ENCODE measurements around the gene ANKRD30A.
"Not testable (repeated sequence)": the region's sequence is repeated elsewhere in the genome, so short reads cannot be mapped to it uniquely, and the experiment has no call there.

Gene ANKRD30A

DNA sequence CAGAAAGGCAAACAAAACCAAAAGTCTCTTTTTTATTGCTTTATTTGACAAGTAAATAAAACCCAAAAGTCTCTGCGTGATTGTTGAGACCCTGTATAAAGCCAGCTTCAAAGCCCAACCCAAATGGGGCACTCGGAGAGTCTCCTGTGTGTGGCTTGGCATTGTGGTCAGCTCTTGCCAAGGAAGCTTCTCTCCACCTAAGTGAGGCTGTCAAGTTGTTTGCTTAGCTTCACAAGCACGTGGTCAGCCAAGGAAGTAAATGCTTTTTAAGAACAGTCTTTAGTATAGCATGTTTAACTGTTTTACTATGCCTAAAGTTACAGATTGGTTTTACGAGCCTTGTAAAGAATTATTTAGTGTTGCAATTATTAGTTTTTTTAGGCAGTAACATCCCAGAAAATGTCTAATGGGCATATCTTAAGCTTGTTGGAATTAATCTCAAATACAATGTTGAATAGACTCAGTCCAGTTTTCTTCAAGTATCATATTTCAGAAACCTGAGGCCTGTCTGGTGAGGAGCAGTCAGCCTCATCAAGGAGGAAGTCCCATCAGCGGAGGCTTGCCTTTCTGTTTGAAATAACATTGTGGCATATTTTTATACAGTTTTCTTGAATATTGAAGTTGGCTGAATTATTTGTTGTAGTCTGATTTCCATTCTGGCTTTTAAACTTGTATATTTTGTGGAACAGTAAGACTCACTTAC is 144.3 kb downstream of the ANKRD30A start:
- DNase-seq, result no peak

DNA sequence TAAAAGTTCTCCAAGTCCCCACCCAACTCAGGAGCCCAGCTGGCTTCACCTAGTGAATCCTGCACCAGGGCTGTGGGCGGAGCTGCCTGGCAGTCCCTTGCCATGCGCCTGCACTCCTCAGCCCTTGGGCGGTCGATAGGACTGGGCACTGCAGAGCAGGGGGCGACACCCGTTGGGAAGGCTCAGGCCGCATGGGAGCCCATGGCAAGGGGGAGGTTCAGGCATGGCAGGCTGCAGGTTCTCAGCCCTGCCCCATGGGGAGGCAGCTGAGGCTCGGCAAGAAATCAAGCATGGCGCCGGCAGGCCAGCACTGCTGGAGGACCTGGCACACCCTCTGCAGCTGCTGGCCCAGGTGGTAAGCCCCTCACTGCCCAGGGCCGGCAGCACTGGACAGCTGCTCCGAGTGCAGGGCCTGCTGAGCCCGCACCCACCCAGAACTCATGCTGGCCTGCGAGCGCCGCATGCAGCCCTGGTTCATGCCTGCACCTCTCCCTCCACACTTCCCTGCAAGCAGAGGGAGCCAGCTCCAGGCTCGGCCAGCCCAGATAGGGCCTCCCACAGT is 149.9 kb downstream of the ANKRD30A start:
- no peak for DNase-seq

DNA sequence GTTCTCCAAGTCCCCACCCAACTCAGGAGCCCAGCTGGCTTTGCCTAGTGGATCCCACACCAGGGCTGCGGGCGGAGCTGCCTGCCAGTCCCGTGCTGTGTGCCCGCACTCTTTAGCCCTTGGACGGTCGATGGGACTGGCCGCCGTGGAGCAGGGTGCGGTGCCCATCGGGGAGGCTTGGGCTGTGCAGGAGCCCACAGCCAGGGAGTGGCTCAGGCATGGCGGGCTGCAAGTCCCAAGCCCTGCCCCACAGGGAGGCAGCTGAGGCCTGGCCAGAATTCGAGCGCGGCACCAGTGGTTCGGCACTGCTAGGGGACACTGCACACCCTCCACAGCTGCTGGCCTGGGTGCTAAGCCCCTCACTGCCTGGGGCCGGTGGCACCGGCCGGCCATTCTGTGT is 159.7 kb downstream of the ANKRD30A start:
- DNase-seq, result no peak

DNA sequence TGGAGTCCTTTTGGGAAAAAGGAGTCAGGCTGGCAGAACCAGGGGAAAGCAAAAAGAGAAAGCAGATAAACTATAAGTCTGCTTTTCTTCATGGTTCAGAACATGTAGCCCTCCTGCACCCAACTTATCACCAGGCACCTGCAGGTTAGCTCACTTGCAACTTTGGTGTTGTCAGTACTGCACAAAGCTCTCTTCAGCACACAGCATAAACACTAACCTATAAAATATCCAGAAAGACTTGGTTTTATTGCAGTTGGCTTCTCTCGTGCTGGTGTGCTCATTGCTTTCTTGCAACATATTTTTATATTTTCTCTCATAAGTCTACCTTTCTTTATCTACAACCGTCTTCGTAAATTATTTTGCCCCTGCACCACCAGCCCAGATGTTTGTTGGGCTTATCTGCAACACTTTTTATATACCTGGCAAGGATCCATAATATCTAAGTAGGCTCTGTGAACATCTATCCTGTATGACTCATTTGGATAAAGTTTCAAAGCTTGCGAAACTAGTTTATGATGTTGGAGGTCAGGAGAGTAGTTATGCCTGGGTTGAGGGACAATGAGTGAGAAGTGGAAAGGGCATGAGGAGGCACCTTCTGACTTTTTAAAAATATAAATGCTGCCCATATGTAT is 164.6 kb downstream of the ANKRD30A start:
- no peak for DNase-seq

DNA sequence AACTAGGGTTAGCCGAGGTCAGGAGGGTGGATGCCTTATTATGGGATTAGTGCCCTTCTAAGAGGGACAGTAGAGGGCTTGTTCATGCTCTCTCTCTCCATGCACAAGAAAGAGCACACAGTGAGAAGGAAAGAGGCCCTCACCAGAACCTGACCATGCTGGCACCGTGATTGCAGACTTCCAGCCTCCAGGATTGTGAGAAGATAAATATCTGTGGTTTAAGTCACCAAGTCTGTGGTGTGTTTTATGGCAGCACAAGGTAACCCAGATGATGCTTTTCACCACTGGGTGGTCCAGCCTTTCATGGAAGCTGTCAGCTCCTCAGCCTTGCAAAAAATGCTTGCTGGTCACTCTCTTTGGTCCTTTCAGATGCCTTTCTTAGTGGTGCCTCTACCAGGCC is 175.9 kb downstream of the ANKRD30A start:
- no peak for DNase-seq

DNA sequence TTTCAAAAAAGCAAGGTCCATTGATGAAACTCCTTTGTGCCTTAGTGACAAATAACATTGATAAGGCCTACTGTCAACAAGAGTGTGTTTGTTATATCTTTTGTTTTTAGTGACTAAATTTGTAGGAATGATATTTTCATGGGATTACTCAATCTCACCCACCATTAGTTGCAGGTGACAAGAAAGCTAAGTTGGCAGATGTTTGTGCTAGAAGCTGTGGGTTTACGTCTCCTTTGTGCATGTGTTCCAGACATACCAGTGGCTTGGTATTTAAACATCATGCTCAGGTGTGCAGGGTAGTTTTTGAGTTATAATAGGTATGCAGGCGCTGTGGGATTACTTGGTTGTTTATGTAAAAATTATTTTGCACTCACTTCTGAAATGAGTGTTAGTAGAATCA is 178.6 kb downstream of the ANKRD30A start:
- DNase-seq, result no peak

DNA sequence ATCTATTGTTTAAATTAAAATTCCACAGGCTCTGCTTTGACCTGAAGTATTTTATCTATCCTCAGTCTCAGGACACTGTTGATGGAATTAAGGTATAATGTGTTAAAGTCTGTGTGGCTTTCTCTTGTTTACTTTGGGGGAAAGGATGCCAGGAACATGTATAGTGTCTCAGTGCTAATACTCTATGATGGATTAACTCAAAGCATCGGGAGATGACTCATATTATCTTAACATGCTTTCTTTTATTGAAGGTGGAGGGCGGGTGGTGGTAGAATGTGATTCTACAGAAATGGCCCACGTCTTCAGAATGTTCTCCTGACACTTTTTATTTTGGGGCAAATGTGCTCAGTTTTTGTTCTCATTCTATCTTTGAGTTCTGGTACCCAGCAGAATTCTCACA is 189.0 kb downstream of the ANKRD30A start:
- no peak for DNase-seq

DNA sequence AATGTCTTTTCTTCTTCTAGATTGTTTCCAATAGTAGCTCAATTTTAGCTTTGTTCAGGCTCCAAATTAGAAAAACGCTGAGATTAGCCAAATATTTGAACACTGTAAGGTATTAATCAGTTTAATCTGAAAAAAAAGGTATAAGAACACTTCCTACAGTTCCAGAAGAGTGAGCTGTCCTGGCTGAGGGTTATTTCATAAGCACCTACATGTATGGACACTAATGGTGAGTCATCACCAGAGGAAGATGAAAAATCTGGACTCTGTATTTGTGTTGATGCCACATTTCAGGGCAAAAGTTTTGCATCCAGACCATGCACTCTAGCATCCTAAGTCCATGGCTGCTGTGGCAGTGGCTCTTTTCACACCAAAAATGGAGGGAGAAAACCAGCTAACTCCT is 189.5 kb downstream of the ANKRD30A start:
- DNase-seq, result no peak

DNA sequence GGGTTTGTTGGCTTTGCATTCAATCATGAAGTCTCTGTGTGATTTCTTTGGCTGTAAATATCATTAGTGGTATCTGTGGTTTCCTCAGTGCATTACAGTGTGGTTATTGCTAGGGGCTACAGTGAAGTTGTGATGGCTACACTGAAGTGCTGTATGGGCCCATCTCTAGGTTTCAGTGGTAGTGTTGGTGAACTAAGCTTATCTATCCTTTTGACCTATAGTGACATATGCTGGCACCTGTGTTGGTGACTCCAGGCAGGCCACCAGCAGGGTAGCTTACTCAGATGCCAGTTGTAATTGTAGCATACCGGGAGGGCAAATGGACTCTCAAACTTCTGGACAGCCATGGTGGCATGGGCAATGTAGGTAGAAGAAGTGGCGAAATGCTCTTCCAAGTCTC is 219.0 kb downstream of the ANKRD30A start:
- no peak for DNase-seq

DNA sequence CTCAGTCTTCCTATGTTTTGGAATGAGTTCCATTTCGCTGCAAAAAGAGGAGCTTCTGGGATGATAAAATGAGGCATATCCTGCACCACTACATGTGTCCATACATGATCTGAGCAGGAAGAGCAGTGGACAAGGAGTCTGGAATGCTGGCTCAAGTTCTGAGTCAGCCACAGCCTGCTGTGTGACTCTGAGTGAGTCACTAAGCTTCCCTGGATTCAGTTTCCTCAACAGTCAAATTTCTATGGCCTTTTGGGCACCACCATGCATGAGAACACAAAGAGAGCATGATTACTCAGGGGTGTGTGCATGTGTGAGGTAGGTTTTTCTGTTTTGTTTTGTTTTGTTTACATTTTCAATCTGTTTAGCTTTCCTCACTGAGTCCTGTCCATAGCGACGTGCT is 254.6 kb downstream of the ANKRD30A start:
- DNase-seq, result no peak

DNA sequence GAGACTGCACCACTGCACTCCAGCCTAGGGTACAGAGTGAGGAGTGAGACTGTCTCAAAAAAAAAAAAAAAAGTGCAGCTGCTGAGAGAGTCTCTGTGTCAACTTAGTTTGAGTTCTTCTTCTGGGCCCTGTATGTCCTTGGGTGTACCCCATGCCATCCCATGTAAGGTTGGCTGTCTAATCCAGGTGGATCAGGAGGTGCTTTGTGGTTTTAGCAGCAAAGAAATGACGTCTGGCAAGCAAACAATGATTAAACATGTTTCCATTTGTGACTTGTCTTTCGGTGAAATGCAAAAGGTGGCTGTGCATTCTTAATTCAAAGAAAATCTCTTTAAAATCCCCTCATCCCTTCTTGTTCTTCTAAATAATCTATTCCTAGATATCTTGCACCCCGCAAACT is 255.9 kb downstream of the ANKRD30A start:
- DNase-seq, result no peak

DNA sequence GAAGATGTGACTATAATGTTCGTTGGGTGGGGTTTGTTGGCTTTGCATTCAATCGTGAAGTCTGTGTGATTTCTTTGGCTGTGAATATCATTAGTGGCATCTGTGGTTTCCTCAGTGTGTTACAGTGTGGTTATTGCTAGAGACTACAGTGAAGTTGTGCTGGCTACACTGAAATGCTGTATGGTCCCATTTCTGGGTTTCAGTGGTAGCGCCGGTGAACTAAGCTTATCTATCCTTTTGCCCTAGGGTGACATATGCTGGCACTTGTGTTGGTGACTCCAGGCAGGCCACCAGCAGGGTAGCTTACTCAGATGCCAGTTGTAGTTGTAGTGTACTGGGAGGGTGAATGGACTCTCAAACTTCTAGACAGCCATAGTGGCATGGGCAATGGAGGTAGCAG is 259.5 kb downstream of the ANKRD30A start:
- DNase-seq, result no peak

DNA sequence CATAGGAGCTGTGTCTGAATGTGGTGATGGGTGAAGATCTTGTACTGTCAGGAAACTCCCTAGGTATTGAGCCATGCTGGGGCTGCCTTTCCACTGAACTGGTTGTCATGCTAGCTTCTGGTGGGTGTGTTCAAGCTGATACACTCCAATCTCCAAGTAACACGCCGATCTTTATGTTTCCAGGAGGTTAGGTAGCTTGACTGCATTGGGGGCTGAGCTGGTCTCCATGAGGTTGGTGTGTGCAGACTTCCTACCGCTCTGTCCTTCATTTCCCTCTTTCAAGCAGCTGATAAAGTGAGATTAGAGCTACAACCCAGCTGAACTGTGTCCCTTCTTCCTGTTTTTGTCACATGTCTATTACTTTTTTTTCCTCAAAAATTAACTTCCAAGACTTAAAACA is 265.5 kb downstream of the ANKRD30A start:
- DNase-seq, result no peak

DNA sequence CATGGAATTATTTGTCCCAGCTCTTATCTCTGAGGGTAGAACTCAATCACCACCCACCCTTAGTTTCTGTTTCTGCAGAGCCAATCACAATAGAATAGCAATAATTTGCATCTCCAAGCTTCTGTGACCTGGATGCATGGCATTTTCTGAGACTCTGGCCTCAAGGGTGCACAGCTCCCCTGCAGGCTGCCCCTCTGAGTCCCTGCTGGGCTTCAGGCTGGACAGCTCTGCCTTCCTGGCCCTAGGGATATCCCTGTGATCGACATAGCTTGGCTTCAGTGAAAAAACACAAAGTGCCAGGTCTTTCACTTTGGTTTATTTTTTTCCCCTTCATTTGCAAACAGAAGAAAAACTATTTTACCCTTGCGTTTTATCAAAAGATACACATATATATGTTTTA is 275.4 kb downstream of the ANKRD30A start:
- not testable (repeated sequence) for DNase-seq

DNA sequence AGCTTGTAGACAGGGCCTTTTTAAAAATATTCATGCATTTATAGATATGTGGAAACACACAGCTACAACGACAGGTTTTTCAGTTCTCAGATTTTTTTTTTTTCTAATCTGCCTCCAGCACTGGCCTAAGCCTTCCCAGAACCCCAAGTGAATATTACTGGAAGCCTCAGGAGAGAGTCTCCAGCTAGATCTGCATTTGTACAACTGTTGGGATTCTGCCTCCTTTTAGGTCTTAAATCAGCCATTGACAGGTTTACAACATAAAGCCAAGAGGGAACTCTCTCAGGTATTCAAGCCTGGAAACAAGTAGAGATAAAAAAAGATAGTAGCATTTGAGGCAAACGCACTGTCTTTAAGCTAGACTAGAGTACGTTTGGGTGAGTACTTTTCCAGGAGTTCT is 275.8 kb downstream of the ANKRD30A start:
- DNase-seq, result no peak

DNA sequence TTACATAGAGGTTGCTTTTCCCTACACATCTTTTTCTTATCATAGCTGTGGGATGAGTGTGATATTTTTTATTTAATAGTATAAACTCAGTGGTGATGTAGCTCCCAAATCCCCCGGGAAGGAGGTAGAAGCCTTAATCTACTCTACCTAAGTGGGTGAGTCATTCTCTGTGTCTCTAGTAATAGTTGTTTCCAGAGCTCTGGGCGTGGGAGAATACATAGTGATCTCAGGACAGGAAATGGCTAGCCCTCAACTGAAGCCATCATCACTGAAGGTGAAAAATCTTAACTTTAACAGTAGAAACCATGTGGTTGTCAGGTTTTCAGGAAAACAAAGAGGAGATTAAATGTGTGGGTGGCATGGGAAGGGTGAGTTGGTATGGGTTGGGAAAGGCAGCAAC is 278.4 kb downstream of the ANKRD30A start:
- no peak for DNase-seq

Measured in activated CD4-positive, alpha-beta T cell treated with anti-CD3 and anti-CD28 coated beads, Interleukin-10, Interleukin-2, amounts not matched to agents 100 ng/mL and 50 ng/mL, durations not matched to agents 16 hours and 8 hours (primary cell).